HepG2 (cell line): ENCODE results near the gene JMJD8. TPM values are rescaled to one million over a fixed set of nuclear protein-coding genes. Genes with fewer than 3 reads are reported as not detected.
A peak's percentile ranks its signal among the peaks of the same experiment; 100 is the strongest.

Source experiments
- AGO2 ChIP-seq: fragments of 200-400 bp; formaldehyde crosslinking; optimal IDR thresholded peaks from 2 replicates; pipeline ENCODE3; 2017; ENCODE audit warnings: mild to moderate bottlenecking, low read depth, low read length, moderate library complexity
- HNRNPL ChIP-seq: fragments of 200-400 bp; formaldehyde crosslinking; IDR thresholded peaks from 2 replicates; pipeline ENCODE4 v1.6.1; 2017; ENCODE audit warnings: mild to moderate bottlenecking, low read depth, low read length
- MXI1 ChIP-seq: IDR thresholded peaks from 3 replicates; pipeline ENCODE4 v1.6.1; 2012; ENCODE audit warnings: low read depth, low read length, inconsistent platforms, borderline replicate concordance
- NFE2L1 ChIP-seq: sonication (generic); formaldehyde crosslinking; IDR thresholded peaks from 2 replicates; pipeline ENCODE4 v1.4.0; 2020; ENCODE audit warnings: missing genetic modification reagents, mild to moderate bottlenecking, borderline replicate concordance
- SMAD3 ChIP-seq: sonication (generic); formaldehyde crosslinking; IDR thresholded peaks from 2 replicates; pipeline ENCODE4 v1.4.0; 2020; ENCODE audit warnings: missing genetic modification reagents
- SNAPC2 ChIP-seq: sonication (generic); formaldehyde crosslinking; IDR thresholded peaks from 2 replicates; pipeline ENCODE4 v1.8.1; 2022; ENCODE audit warnings: mild to moderate bottlenecking, missing genetic modification reagents
- TEAD3 ChIP-seq: optimal IDR thresholded peaks from 2 replicates; pipeline ENCODE3; 2016; ENCODE audit warnings: borderline replicate concordance
- ZBTB8A ChIP-seq: sonication (generic); formaldehyde crosslinking; IDR thresholded peaks from 2 replicates; pipeline ENCODE4 v1.4.0; 2020; ENCODE audit warnings: mild to moderate bottlenecking, low read depth, missing genetic modification reagents, borderline replicate concordance
- ZC3H4 ChIP-seq: sonication (generic); formaldehyde crosslinking; IDR thresholded peaks from 2 replicates; pipeline ENCODE4 v1.4.0; 2020; ENCODE audit warnings: missing genetic modification reagents, borderline replicate concordance
- ZIK1 ChIP-seq: sonication (generic); formaldehyde crosslinking; IDR thresholded peaks from 2 replicates; pipeline ENCODE4 v1.5.0; 2020; ENCODE audit warnings: mild to moderate bottlenecking, low read depth, missing genetic modification reagents, borderline replicate concordance
- ZNF329 ChIP-seq: sonication (generic); formaldehyde crosslinking; IDR thresholded peaks from 2 replicates; pipeline ENCODE4 v1.9.0; 2021; ENCODE audit warnings: low read depth, mild to moderate bottlenecking, missing genetic modification reagents
- ZNF382 ChIP-seq: sonication (generic); formaldehyde crosslinking; IDR thresholded peaks from 2 replicates; pipeline ENCODE4 v1.5.0; 2020; ENCODE audit warnings: missing genetic modification reagents, mild to moderate bottlenecking, borderline replicate concordance
- ZNF766 ChIP-seq: sonication (generic); formaldehyde crosslinking; IDR thresholded peaks from 2 replicates; pipeline ENCODE4 v1.5.0; 2020; ENCODE audit warnings: missing genetic modification reagents, borderline replicate concordance
- ZSCAN12 ChIP-seq: sonication (generic); formaldehyde crosslinking; IDR thresholded peaks from 2 replicates; pipeline ENCODE4 v1.9.0; 2021; ENCODE audit warnings: mild to moderate bottlenecking, missing genetic modification reagents
- polyA plus RNA-seq, 8 experiments: library from polyadenylated mRNA; depleted of rRNA in 3 of 8; stranded (reverse) in 7 of 8; unstranded in 1 of 8; fragments of >200 nt; fragmentation: Illumina TruSeq in 4 of 8; extraction: Trizol in 4 of 8; gene quantifications; 2 replicates each; pipeline versions ENCODE4 v1.2.1 to v1.2.3, GENCODE V29; 2011 to 2016; ENCODE audit warnings: low read depth in 4 of 8, missing spikeins in 1 of 8, mixed read lengths in 1 of 8; ENCODE audit not compliant: insufficient read depth in 1 of 8
- total RNA-seq, 5 experiments: library from RNA; depleted of rRNA; stranded (reverse); fragments of >200 nt; fragmentation: Illumina TruSeq; extraction: Trizol; gene quantifications; 2 replicates each; pipeline ENCODE4 v1.2.3, GENCODE V29; 2016; ENCODE audit warnings: low read depth in 1 of 5
- TF ChIP-seq, protein P1 (sequence below): sonication (generic); formaldehyde crosslinking; IDR thresholded peaks from 2 replicates; pipeline ENCODE4 v1.5.0; 2020; ENCODE audit warnings: missing genetic modification reagents
- TF ChIP-seq, protein P2 (sequence below): sonication (generic); formaldehyde crosslinking; IDR thresholded peaks from 2 replicates; pipeline ENCODE4 v1.4.0; 2020; ENCODE audit warnings: missing genetic modification reagents, borderline replicate concordance
- TF ChIP-seq, protein P3 (sequence below): IDR thresholded peaks from 2 replicates; pipeline ENCODE4 v1.6.1; 2016; ENCODE audit warnings: low read depth, borderline replicate concordance
- TF ChIP-seq, protein P4 (sequence below): sonication (generic); formaldehyde crosslinking; IDR thresholded peaks from 2 replicates; pipeline ENCODE4 v1.4.0; 2020; ENCODE audit warnings: low read depth, mild to moderate bottlenecking, missing genetic modification reagents
- TF ChIP-seq, protein P5 (sequence below): sonication (generic); formaldehyde crosslinking; IDR thresholded peaks from 2 replicates; pipeline ENCODE4 v1.8.0; 2023; ENCODE audit warnings: mild to moderate bottlenecking, missing genetic modification reagents

The JMJD8 gene
- total and polyA plus RNA-seq, 2 of the 13 experiments (the other 11 are each of a cell fraction or from before 2014, with no cell fraction given) = 2.6 to 11.8 TPM

DNA sequence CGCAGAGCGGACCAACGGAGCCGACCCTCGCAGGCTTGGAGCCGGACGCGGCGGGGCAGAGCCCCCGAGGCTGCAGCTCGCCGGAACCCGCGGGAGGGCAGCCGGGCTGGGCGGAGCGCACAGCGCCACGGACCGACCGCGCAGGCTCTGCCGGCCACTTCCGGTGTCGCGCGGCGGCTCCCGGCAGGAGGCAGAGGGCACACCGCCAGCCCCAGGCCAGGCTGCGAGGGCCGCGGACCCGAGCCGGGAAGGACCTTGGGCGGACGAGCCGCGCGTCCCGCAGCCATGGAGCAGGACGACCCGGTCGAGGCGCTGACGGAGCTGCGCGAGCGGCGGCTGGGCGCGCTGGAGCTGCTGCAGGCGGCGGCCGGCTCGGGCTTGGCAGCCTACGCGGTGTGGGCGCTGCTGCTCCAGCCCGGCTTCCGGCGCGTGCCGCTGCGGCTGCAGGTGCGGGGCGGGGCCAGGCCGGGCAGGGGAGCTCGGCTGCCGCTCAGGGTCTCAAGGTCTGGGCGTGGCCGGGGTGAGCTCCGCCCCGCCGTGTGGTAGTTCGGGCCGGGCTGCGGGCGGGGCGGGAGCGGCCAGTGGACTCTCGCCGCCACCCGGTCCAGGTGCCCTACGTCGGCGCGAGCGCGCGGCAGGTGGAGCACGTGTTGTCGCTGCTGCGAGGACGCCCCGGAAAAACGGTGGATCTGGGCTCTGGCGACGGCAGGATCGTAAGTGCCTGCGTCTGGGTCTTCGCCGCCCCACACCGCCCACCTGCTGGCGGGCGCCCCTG is 37.0 kb upstream of the JMJD8 start, which contains the start of gene ANTKMT (continued):
- TF ChIP-seq, protein P1, sequence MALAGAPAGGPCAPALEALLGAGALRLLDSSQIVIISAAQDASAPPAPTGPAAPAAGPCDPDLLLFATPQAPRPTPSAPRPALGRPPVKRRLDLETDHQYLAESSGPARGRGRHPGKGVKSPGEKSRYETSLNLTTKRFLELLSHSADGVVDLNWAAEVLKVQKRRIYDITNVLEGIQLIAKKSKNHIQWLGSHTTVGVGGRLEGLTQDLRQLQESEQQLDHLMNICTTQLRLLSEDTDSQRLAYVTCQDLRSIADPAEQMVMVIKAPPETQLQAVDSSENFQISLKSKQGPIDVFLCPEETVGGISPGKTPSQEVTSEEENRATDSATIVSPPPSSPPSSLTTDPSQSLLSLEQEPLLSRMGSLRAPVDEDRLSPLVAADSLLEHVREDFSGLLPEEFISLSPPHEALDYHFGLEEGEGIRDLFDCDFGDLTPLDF = peak; percentile 55; the same call in 1 of the 2 replicates
- TF ChIP-seq HNRNPL (no peak), NFE2L1 (CRISPR knock-in tag) (no peak), AGO2 (peak; percentile 14), ZSCAN12 (no peak), SMAD3 (no peak), TEAD3 (CRISPR knock-in tag) (no peak), ZC3H4 (CRISPR knock-in tag) (no peak), ZNF766 (CRISPR knock-in tag) (0 out of 2 replicates have a peak, but pooled peaks have one; percentile 84), SNAPC2 (CRISPR knock-in tag) (no peak), ZBTB8A (CRISPR knock-in tag) (no peak; the same call in 1 of the 2 replicates), ZNF329 (CRISPR knock-in tag) (peak; percentile 89; the same call in 1 of the 2 replicates), ZIK1 (CRISPR knock-in tag) (peak; percentile 77), MXI1 (peak; percentile 40; the same call in 1 of the 3 replicates), ZNF382 (CRISPR knock-in tag) (no peak)
- TF ChIP-seq, protein P2, sequence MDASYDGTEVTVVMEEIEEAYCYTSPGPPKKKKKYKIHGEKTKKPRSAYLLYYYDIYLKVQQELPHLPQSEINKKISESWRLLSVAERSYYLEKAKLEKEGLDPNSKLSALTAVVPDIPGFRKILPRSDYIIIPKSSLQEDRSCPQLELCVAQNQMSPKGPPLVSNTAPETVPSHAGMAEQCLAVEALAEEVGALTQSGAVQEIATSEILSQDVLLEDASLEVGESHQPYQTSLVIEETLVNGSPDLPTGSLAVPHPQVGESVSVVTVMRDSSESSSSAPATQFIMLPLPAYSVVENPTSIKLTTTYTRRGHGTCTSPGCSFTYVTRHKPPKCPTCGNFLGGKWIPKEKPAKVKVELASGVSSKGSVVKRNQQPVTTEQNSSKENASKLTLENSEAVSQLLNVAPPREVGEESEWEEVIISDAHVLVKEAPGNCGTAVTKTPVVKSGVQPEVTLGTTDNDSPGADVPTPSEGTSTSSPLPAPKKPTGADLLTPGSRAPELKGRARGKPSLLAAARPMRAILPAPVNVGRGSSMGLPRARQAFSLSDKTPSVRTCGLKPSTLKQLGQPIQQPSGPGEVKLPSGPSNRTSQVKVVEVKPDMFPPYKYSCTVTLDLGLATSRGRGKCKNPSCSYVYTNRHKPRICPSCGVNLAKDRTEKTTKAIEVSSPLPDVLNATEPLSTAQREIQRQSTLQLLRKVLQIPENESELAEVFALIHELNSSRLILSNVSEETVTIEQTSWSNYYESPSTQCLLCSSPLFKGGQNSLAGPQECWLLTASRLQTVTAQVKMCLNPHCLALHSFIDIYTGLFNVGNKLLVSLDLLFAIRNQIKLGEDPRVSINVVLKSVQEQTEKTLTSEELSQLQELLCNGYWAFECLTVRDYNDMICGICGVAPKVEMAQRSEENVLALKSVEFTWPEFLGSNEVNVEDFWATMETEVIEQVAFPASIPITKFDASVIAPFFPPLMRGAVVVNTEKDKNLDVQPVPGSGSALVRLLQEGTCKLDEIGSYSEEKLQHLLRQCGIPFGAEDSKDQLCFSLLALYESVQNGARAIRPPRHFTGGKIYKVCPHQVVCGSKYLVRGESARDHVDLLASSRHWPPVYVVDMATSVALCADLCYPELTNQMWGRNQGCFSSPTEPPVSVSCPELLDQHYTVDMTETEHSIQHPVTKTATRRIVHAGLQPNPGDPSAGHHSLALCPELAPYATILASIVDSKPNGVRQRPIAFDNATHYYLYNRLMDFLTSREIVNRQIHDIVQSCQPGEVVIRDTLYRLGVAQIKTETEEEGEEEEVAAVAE (CRISPR knock-in tag) = no peak
- TF ChIP-seq, protein P3, sequence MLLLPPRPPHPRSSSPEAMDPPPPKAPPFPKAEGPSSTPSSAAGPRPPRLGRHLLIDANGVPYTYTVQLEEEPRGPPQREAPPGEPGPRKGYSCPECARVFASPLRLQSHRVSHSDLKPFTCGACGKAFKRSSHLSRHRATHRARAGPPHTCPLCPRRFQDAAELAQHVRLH (CRISPR knock-in tag) = peak; percentile 41; the same call in 1 of the 2 replicates
- TF ChIP-seq, protein P4, sequence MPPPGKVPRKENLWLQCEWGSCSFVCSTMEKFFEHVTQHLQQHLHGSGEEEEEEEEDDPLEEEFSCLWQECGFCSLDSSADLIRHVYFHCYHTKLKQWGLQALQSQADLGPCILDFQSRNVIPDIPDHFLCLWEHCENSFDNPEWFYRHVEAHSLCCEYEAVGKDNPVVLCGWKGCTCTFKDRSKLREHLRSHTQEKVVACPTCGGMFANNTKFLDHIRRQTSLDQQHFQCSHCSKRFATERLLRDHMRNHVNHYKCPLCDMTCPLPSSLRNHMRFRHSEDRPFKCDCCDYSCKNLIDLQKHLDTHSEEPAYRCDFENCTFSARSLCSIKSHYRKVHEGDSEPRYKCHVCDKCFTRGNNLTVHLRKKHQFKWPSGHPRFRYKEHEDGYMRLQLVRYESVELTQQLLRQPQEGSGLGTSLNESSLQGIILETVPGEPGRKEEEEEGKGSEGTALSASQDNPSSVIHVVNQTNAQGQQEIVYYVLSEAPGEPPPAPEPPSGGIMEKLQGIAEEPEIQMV (CRISPR knock-in tag) = peak; percentile 73; the same call in 1 of the 2 replicates
- TF ChIP-seq, protein P5, sequence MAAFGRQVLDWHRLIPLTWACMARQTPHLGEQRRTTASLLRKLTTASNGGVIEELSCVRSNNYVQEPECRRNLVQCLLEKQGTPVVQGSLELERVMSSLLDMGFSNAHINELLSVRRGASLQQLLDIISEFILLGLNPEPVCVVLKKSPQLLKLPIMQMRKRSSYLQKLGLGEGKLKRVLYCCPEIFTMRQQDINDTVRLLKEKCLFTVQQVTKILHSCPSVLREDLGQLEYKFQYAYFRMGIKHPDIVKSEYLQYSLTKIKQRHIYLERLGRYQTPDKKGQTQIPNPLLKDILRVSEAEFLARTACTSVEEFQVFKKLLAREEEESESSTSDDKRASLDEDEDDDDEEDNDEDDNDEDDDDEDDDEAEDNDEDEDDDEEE (CRISPR knock-in tag) = peak; percentile 96
